PC-9 (cell line): ENCODE measurements around the gene OTOP2. TPM values are rescaled to one million over a fixed set of nuclear protein-coding genes. Genes with fewer than 3 reads are reported as not detected.

Source experiments
- BruUV-seq: library from RNA; stranded (reverse); fragments of 400-500 nt; replicated peaks from 2 replicates; lab custom pipeline; 2021; lab: Mats Ljungman, UMichigan
- CTCF ChIA-PET: fragments of 300-600 bp; sonication (Branson Sonifier 250); formaldehyde crosslinking; loops from one replicate; lab custom pipeline; 2022; ENCODE audit warnings: antibody characterized with exemption; lab: Charles Lee
- POLR2A ChIA-PET: fragments of 300-600 bp; sonication (Branson Sonifier 250); formaldehyde crosslinking; loops from one replicate; lab custom pipeline; 2022; ENCODE audit warnings: antibody characterized with exemption; ENCODE audit not compliant: unreplicated experiment; lab: Charles Lee
- DNase-seq, 2 experiments: peaks; one replicate each; pipeline versions ENCODE4 v3.0.0 to v3.0.0-alpha.2; 2015 to 2022; ENCODE audit warnings: mixed read lengths in 1 of 2
- H2AFZ ChIP-seq: fragments of 200-600 bp; sonication (generic); 2 replicates; pipeline ENCODE4 v1.8.1; 2017; ENCODE audit warnings: antibody characterized with exemption
- H3F3A ChIP-seq: fragments of 200-600 bp; sonication (generic); 2 replicates; pipeline ENCODE4 v1.8.1; 2017; ENCODE audit warnings: antibody characterized with exemption, mild to moderate bottlenecking, low read depth; ENCODE audit not compliant: insufficient read depth
- H3K27ac ChIP-seq: fragments of 200-600 bp; sonication (generic); 2 replicates; pipeline ENCODE4 v1.6.1; 2016; ENCODE audit warnings: mixed run types
- H3K27me3 ChIP-seq: fragments of 200-600 bp; sonication (generic); 2 replicates; pipeline ENCODE4 v1.6.1; 2016; ENCODE audit warnings: low read depth, mixed run types; ENCODE audit not compliant: insufficient read depth
- H3K36me3 ChIP-seq: fragments of 200-600 bp; sonication (generic); 2 replicates; pipeline ENCODE4 v1.6.1; 2016; ENCODE audit warnings: low read depth, mixed run types
- H3K4me1 ChIP-seq: fragments of 200-600 bp; sonication (generic); replicated peaks from 2 replicates; pipeline ENCODE4 v1.6.1; 2016; ENCODE audit warnings: mixed run types; ENCODE audit not compliant: insufficient read depth
- H3K4me2 ChIP-seq: fragments of 200-600 bp; sonication (generic); 2 replicates; pipeline ENCODE4 v1.6.1; 2017; ENCODE audit warnings: mixed run types
- H3K4me3 ChIP-seq: fragments of 200-600 bp; sonication (generic); 2 replicates; pipeline ENCODE4 v1.6.1; 2016; ENCODE audit warnings: mixed run types
- H3K79me2 ChIP-seq: fragments of 200-600 bp; sonication (generic); 2 replicates; pipeline ENCODE4 v1.6.1; 2017; ENCODE audit warnings: low read depth, mixed run types
- H3K9me2 ChIP-seq: fragments of 200-600 bp; sonication (generic); 2 replicates; pipeline ENCODE4 v1.8.1; 2017; ENCODE audit warnings: mild to moderate bottlenecking; ENCODE audit not compliant: insufficient read depth
- H3K9me3 ChIP-seq: fragments of 200-600 bp; sonication (generic); 2 replicates; pipeline ENCODE4 v1.8.1; 2016; ENCODE audit warnings: low read depth; ENCODE audit not compliant: insufficient read depth
- H4K20me1 ChIP-seq: fragments of 200-600 bp; sonication (generic); 2 replicates; pipeline ENCODE4 v1.8.1; 2017; ENCODE audit not compliant: insufficient read depth
- CTCF ChIP-seq: fragments of 200-600 bp; sonication (generic); conservative IDR thresholded peaks from 2 replicates; pipeline ENCODE4 v1.6.1; 2017; ENCODE audit warnings: mixed run types, antibody characterized with exemption, mild to moderate bottlenecking, moderate library complexity
- EZH2 ChIP-seq: fragments of 200-600 bp; sonication (generic); IDR thresholded peaks from 2 replicates; pipeline ENCODE4 v1.8.0; 2017; ENCODE audit warnings: antibody characterized with exemption, low read depth
- intact Hi-C: fragments of 100-400 bp; cut with micrococcal nuclease; formaldehyde crosslinking; loops from one replicate; pipeline ENCODE4 v1.10.0; 2022; ENCODE audit not compliant: unreplicated experiment
- total RNA-seq: library from RNA; stranded (reverse); gene quantifications from 2 replicates; pipeline ENCODE4 v1.2.3, GENCODE V29; 2021

The OTOP2 gene
- total RNA-seq, 1 experiment from 2014 or later: not detected

- Histone ChIP-seq H3K27me3 (0 out of 2 replicates have a peak, but pooled peaks cover 3% of the 10 kb centered on the region), H3K9me3 (no peaks in the 10 kb centered on the region), H3K4me1 (peaks cover 43% of the 10 kb centered on the region), H4K20me1 (no peaks in the 10 kb centered on the region), H3K9me2 (no peaks in the 10 kb centered on the region), H3K27ac (no peak overlapping the region), H3K4me2 (peak overlapping the region; percentile 85), H3K36me3 (no peaks in the 10 kb centered on the region), H3K4me3 (no peak overlapping the region; the same call in 1 of the 2 replicates), H3K79me2 (peaks cover 34% of the 10 kb centered on the region), H2AFZ (no peak overlapping the region), H3F3A (peaks cover 9% of the 10 kb centered on the region; the same call in 1 of the 2 replicates)
- CTCF ChIA-PET: interaction anchor here (0.6 to 1.1 kb wide), 2 partner anchors 39 to 42 kb away, joined by 9 to 12 read pairs; partner anchors contain the start of gene MRPL58
- no TSS peak for BruUV-seq
- TF ChIP-seq EZH2 (no peak), CTCF (no peak)
- intact Hi-C loops: no loop called here
- POLR2A ChIA-PET: interaction anchor here (0.6 kb wide), 1 partner anchor 117 kb away, joined by 3 read pairs; the partner anchor contains the start of gene SLC16A5
- DNase-seq: no peak
Measured at GRCh38 chr17:74970395-74970794, 46.3 kb downstream of the OTOP2 start.

GRCh38 chr17:74971069-74971841 is 47.2 kb downstream of the OTOP2 start:
- peak overlapping the region; percentile 96 for H3K4me3 ChIP-seq
- 0 out of 2 replicates have a peak, but pooled peaks cover 3% of the 10 kb centered on the region for H3K27me3 ChIP-seq
- CTCF ChIA-PET: interaction anchor here (1.1 kb wide), 1 partner anchor 17 kb away, joined by 7 read pairs; no protein-coding TSS in a partner anchor
- TSS peak; percentile 26 for BruUV-seq
- peaks cover 34% of the 10 kb centered on the region for H3K79me2 ChIP-seq
- no peaks in the 10 kb centered on the region for H3K9me3 ChIP-seq
- H3K9me2 ChIP-seq: no peaks in the 10 kb centered on the region
- POLR2A ChIA-PET: interaction anchor here (0.6 kb wide), 1 partner anchor 116 kb away, joined by 3 read pairs; the partner anchor contains the start of gene SLC16A5
- H4K20me1 ChIP-seq: no peaks in the 10 kb centered on the region
- TF ChIP-seq CTCF (no peak), EZH2 (no peak)
- H3K36me3 ChIP-seq: no peaks in the 10 kb centered on the region
- peak overlapping the region; percentile 90; the same call in 1 of the 2 replicates for H2AFZ ChIP-seq
- no peak for DNase-seq
- H3K27ac ChIP-seq: no peak overlapping the region
- peak overlapping the region; percentile 85 for H3K4me2 ChIP-seq
- peaks cover 9% of the 10 kb centered on the region; the same call in 1 of the 2 replicates for H3F3A ChIP-seq
- intact Hi-C loops: no loop called here
- H3K4me1 ChIP-seq: peaks cover 43% of the 10 kb centered on the region

- H2AFZ ChIP-seq: peak overlapping the region; percentile 90; the same call in 1 of the 2 replicates
- no peaks in the 10 kb centered on the region for H4K20me1 ChIP-seq
- DNase-seq: no peak
- intact Hi-C loops: no loop called here
- 0 out of 2 replicates have a peak, but pooled peaks cover 3% of the 10 kb centered on the region for H3K27me3 ChIP-seq
- ChIA-PET CTCF (interaction anchor here (0.8 to 1.1 kb wide), 2 partner anchors 11 to 17 kb away, joined by 3 to 7 read pairs; no protein-coding TSS in a partner anchor), POLR2A (no interaction called here)
- peaks cover 34% of the 10 kb centered on the region for H3K79me2 ChIP-seq
- H3K4me3 ChIP-seq: peak overlapping the region; percentile 96
- H3K27ac ChIP-seq: no peak overlapping the region
- TF ChIP-seq EZH2: no peak
- no peak for TF ChIP-seq CTCF
- peak overlapping the region; percentile 85 for H3K4me2 ChIP-seq
- no peaks in the 10 kb centered on the region for H3K9me3 ChIP-seq
- H3K9me2 ChIP-seq: no peaks in the 10 kb centered on the region
- H3F3A ChIP-seq: peaks cover 9% of the 10 kb centered on the region; the same call in 1 of the 2 replicates
- no peaks in the 10 kb centered on the region for H3K36me3 ChIP-seq
- H3K4me1 ChIP-seq: peaks cover 43% of the 10 kb centered on the region
- BruUV-seq: no TSS peak
Measured at GRCh38 chr17:74971842-74972106, 47.7 kb downstream of the OTOP2 start.
